Gastroesophageal sphincter (tissue), 3 donors: Measurements from ENCODE around the gene DIPK1A.

ENCODE experiments used
- CTCF ChIP-seq, 4 experiments: fragments of 200-600 bp in 2 of 4; fragments of 450-650 bp in 2 of 4; sonication (generic) in 1 of 4; IDR thresholded peaks; one replicate each; pipeline ENCODE4 v1.5.1; 2017 to 2019; ENCODE audit warnings: antibody characterized with exemption in 4 of 4, mild to moderate bottlenecking in 2 of 4, moderate library complexity in 2 of 4
- POLR2A ChIP-seq, 2 donors: fragments of 450-650 bp; IDR thresholded peaks; one replicate each; pipeline ENCODE4 v1.6.1; 2017; ENCODE audit warnings: antibody characterized with exemption in 2 of 2, mild to moderate bottlenecking in 2 of 2, moderate library complexity in 1 of 2
- POLR2AphosphoS5 ChIP-seq: sonication (generic); formaldehyde crosslinking; IDR thresholded peaks from one replicate; pipeline ENCODE4 v1.6.1; 2017; ENCODE audit warnings: antibody characterized with exemption

- TF ChIP-seq CTCF (IDR thresholded peaks at IDR 0.05): no peak
- TF ChIP-seq POLR2AphosphoS5: no peak
- no peak for TF ChIP-seq POLR2A (IDR thresholded peaks at IDR 0.05)
These were observed 90.7 kb downstream of the DIPK1A start for GRCh38 chr1:92870591-92870990.
